Mammary epithelial cell (primary cell): ENCODE data around the gene SRR.

Source experiments
- EZH2 ChIP-seq: IDR thresholded peaks from 2 replicates; pipeline ENCODE4 v1.6.1; 2012; ENCODE audit warnings: low read length, inconsistent platforms, borderline replicate concordance
- TF ChIP-seq, protein P1 (sequence below), 2 donors: IDR thresholded peaks in 1 of 2; conservative IDR thresholded peaks in 1 of 2; 2 replicates each; pipeline ENCODE4 v1.5.1; 2011 to 2012; ENCODE audit warnings: inconsistent platforms in 2 of 2, low read length in 2 of 2, mild to moderate bottlenecking in 2 of 2, control low read depth in 1 of 2, low read depth in 1 of 2; ENCODE audit not compliant: insufficient read depth in 1 of 2; ENCODE audit errors: extremely low read depth in 1 of 2

DNA sequence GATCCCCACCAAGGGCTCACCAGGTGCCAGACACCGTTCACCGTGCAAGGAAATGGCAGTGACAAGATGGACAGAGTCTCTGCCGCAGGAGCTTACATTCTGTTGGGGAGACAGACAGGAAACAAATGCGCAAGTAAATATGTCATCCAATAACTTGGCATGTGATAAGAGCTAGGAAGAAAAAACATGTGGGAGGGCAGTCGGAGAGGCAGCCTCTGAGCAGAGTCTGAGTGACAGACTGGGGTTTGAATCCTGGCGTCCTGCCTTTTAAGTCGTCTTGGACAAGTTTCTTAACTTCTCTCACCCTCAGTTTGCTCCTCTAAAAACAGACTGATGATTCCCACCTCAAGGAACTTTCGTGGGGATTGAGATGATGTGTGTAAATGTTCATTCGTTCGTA is 40.8 kb downstream of the SRR start:
- TF ChIP-seq EZH2 = no peak
- TF ChIP-seq, protein P1, sequence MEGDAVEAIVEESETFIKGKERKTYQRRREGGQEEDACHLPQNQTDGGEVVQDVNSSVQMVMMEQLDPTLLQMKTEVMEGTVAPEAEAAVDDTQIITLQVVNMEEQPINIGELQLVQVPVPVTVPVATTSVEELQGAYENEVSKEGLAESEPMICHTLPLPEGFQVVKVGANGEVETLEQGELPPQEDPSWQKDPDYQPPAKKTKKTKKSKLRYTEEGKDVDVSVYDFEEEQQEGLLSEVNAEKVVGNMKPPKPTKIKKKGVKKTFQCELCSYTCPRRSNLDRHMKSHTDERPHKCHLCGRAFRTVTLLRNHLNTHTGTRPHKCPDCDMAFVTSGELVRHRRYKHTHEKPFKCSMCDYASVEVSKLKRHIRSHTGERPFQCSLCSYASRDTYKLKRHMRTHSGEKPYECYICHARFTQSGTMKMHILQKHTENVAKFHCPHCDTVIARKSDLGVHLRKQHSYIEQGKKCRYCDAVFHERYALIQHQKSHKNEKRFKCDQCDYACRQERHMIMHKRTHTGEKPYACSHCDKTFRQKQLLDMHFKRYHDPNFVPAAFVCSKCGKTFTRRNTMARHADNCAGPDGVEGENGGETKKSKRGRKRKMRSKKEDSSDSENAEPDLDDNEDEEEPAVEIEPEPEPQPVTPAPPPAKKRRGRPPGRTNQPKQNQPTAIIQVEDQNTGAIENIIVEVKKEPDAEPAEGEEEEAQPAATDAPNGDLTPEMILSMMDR (conservative IDR thresholded peaks at IDR 0.05 in 1 of 2, IDR thresholded peaks at IDR 0.05 in 1 of 2; ENCODE audit: extremely low read depth in 1 of 2, insufficient read depth in 1 of 2, low read depth in 1 of 2, low read length in 2 of 2) = no peak
